HEK293T (cell line): ENCODE measurements around the gene TMEM41B.

Experiments
- ARNT ChIP-seq: fragments of 450-650 bp; IDR thresholded peaks from 2 replicates; pipeline ENCODE4 v1.6.1; 2017; ENCODE audit warnings: mild to moderate bottlenecking
- BHLHE40 ChIP-seq: fragments of 450-650 bp; IDR thresholded peaks from 2 replicates; pipeline ENCODE4 v1.6.1; 2016; ENCODE audit warnings: mild to moderate bottlenecking, moderate library complexity, borderline replicate concordance
- HDGF ChIP-seq: fragments of 450-650 bp; IDR thresholded peaks from 2 replicates; pipeline ENCODE4 v1.6.1; 2017; ENCODE audit warnings: antibody characterized with exemption, borderline replicate concordance
- LEF1 ChIP-seq: fragments of 450-650 bp; IDR thresholded peaks from 2 replicates; pipeline ENCODE4 v1.6.1; 2017; ENCODE audit warnings: mild to moderate bottlenecking, borderline replicate concordance
- NFRKB ChIP-seq: fragments of 450-650 bp; IDR thresholded peaks from 2 replicates; pipeline ENCODE4 v1.6.1; 2016; ENCODE audit warnings: mild to moderate bottlenecking, moderate library complexity
- SP1 ChIP-seq: fragments of 450-650 bp; IDR thresholded peaks from 2 replicates; pipeline ENCODE4 v1.6.1; 2017
- SUZ12 ChIP-seq: fragments of 450-650 bp; IDR thresholded peaks from 2 replicates; pipeline ENCODE4 v1.6.1; 2016; ENCODE audit warnings: mild to moderate bottlenecking
- TARDBP ChIP-seq: fragments of 450-650 bp; IDR thresholded peaks from 2 replicates; pipeline ENCODE4 v1.6.1; 2016
- ZNF384 ChIP-seq: fragments of 450-650 bp; IDR thresholded peaks from 2 replicates; pipeline ENCODE4 v1.6.1; 2016

GRCh38 chr11:9293646-9294045, 20.7 kb downstream of the TMEM41B start:
- TF ChIP-seq BHLHE40, result no peak
- no peak for TF ChIP-seq SP1
- no peak for TF ChIP-seq TARDBP
- TF ChIP-seq ZNF384, result no peak
- TF ChIP-seq LEF1, result no peak
- no peak for TF ChIP-seq NFRKB
- TF ChIP-seq SUZ12, result no peak
- TF ChIP-seq ARNT, result no peak
- no peak for TF ChIP-seq HDGF
